DOHH2 (cell line): ENCODE measurements around the gene SPTBN4.

ENCODE experiments used
- CTCF ChIP-seq: fragments of 200-600 bp; sonication (generic); IDR thresholded peaks from one replicate; pipeline ENCODE4 v1.5.1; 2014; ENCODE audit warnings: antibody characterized with exemption, mild to moderate bottlenecking, low read depth, low read length; ENCODE audit not compliant: poor library complexity, severe bottlenecking
- EZH2phosphoT487 ChIP-seq: fragments of 200-600 bp; sonication (generic); IDR thresholded peaks from 2 replicates; pipeline ENCODE4 v1.6.1; 2017; ENCODE audit warnings: borderline replicate concordance, mild to moderate bottlenecking, antibody characterized with exemption, low read length, moderate library complexity, mixed read lengths

GRCh38 chr19:40461669-40462221 lies 5.1 kb upstream of the SPTBN4 start:
- TF ChIP-seq EZH2phosphoT487 (no peak), CTCF (no peak)
